ENCODE data around the gene ERN1. TPM values are rescaled to one million over a fixed set of nuclear protein-coding genes. Genes with fewer than 3 reads are reported as not detected.

The ERN1 gene
- total and polyA plus RNA-seq, 2 of the 8 experiments (the other 6 are each of a cell fraction or from before 2014, with no cell fraction given): 1.8 to 3.9 TPM

DNA sequence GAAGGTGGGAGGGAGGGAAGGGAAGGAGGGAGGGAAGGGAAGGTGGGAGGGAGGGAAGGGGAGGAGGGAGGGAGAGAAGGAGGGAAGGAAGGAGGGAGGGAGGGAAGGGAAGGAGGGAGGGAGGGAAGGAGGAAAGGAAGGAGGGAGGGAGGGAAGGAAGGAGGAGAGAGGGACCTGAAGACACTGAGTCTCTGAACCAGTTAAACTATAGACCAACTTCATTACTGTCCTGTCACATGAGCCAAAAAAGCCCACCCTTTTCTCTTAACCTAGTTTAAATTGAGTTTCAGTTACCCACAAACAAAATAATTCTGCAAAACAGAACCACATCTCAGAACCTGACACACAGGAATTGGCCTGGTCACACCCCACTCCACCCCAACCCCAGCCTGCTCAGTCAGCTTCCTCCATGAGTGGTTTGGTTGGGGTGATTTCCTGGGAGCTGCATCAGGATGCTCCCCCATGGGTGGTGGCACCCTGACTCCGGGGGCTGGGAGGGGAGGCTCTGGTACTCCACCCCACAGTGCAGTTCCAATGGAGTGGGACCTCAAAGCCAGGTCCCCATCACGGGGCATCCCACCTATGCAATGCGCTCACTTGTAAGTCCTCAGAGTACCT, 136.5 kb downstream of the ERN1 start (continued):
- TF ChIP-seq, protein P1, sequence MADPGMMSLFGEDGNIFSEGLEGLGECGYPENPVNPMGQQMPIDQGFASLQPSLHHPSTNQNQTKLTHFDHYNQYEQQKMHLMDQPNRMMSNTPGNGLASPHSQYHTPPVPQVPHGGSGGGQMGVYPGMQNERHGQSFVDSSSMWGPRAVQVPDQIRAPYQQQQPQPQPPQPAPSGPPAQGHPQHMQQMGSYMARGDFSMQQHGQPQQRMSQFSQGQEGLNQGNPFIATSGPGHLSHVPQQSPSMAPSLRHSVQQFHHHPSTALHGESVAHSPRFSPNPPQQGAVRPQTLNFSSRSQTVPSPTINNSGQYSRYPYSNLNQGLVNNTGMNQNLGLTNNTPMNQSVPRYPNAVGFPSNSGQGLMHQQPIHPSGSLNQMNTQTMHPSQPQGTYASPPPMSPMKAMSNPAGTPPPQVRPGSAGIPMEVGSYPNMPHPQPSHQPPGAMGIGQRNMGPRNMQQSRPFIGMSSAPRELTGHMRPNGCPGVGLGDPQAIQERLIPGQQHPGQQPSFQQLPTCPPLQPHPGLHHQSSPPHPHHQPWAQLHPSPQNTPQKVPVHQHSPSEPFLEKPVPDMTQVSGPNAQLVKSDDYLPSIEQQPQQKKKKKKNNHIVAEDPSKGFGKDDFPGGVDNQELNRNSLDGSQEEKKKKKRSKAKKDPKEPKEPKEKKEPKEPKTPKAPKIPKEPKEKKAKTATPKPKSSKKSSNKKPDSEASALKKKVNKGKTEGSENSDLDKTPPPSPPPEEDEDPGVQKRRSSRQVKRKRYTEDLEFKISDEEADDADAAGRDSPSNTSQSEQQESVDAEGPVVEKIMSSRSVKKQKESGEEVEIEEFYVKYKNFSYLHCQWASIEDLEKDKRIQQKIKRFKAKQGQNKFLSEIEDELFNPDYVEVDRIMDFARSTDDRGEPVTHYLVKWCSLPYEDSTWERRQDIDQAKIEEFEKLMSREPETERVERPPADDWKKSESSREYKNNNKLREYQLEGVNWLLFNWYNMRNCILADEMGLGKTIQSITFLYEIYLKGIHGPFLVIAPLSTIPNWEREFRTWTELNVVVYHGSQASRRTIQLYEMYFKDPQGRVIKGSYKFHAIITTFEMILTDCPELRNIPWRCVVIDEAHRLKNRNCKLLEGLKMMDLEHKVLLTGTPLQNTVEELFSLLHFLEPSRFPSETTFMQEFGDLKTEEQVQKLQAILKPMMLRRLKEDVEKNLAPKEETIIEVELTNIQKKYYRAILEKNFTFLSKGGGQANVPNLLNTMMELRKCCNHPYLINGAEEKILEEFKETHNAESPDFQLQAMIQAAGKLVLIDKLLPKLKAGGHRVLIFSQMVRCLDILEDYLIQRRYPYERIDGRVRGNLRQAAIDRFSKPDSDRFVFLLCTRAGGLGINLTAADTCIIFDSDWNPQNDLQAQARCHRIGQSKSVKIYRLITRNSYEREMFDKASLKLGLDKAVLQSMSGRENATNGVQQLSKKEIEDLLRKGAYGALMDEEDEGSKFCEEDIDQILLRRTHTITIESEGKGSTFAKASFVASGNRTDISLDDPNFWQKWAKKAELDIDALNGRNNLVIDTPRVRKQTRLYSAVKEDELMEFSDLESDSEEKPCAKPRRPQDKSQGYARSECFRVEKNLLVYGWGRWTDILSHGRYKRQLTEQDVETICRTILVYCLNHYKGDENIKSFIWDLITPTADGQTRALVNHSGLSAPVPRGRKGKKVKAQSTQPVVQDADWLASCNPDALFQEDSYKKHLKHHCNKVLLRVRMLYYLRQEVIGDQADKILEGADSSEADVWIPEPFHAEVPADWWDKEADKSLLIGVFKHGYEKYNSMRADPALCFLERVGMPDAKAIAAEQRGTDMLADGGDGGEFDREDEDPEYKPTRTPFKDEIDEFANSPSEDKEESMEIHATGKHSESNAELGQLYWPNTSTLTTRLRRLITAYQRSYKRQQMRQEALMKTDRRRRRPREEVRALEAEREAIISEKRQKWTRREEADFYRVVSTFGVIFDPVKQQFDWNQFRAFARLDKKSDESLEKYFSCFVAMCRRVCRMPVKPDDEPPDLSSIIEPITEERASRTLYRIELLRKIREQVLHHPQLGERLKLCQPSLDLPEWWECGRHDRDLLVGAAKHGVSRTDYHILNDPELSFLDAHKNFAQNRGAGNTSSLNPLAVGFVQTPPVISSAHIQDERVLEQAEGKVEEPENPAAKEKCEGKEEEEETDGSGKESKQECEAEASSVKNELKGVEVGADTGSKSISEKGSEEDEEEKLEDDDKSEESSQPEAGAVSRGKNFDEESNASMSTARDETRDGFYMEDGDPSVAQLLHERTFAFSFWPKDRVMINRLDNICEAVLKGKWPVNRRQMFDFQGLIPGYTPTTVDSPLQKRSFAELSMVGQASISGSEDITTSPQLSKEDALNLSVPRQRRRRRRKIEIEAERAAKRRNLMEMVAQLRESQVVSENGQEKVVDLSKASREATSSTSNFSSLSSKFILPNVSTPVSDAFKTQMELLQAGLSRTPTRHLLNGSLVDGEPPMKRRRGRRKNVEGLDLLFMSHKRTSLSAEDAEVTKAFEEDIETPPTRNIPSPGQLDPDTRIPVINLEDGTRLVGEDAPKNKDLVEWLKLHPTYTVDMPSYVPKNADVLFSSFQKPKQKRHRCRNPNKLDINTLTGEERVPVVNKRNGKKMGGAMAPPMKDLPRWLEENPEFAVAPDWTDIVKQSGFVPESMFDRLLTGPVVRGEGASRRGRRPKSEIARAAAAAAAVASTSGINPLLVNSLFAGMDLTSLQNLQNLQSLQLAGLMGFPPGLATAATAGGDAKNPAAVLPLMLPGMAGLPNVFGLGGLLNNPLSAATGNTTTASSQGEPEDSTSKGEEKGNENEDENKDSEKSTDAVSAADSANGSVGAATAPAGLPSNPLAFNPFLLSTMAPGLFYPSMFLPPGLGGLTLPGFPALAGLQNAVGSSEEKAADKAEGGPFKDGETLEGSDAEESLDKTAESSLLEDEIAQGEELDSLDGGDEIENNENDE (IDR thresholded peaks at IDR 0.05; ENCODE audit: insufficient replicate concordance, low read length): no peak
- TF ChIP-seq TBP (IDR thresholded peaks at IDR 0.05; ENCODE audit: low read depth, low read length) (no peak), SP4 (IDR thresholded peaks at IDR 0.05; ENCODE audit: low read length) (no peak), JUN (IDR thresholded peaks at IDR 0.05; ENCODE audit: low read depth, low read length) (no peak)
